A549 (cell line): ENCODE measurements around the gene RHOF. TPM values are rescaled to one million over a fixed set of nuclear protein-coding genes. Genes with fewer than 3 reads are reported as not detected.
A peak's percentile ranks its signal among the peaks of the same experiment; 100 is the strongest.

Source experiments
- ATAC-seq, 2 experiments: fragments of 200-7000 bp in 1 of 2; fragments of >200 bp in 1 of 2; cut with Nextera tagmentation in 1 of 2; cut with Tn5 transposase in 1 of 2; 3 replicates each; pipeline versions ENCODE4 v1.8.0 to v1.9.1; 2018 to 2020; ENCODE audit warnings: mild to moderate bottlenecking in 1 of 2, moderate library complexity in 1 of 2
- CTCF ChIA-PET: fragments of 300-600 bp; sonication (Branson Sonifier 250); formaldehyde crosslinking; extraction: SDS; loops from one replicate; lab custom pipeline; 2021; ENCODE audit warnings: antibody characterized with exemption, inconsistent platforms; lab: Yijun Ruan, JAX
- POLR2A ChIA-PET: fragments of 350-600 bp; formaldehyde crosslinking; extraction: SDS; loops from one replicate; lab custom pipeline; 2021; ENCODE audit warnings: antibody characterized with exemption, inconsistent platforms; lab: Yijun Ruan, JAX
- DNase-seq, 2 experiments: peaks; one replicate each; pipeline versions ENCODE4 v3.0.0 to v3.0.0-alpha.2; 2011 to 2016; ENCODE audit warnings: low read depth in 1 of 2, low spot score in 1 of 2
- FAIRE-seq: peaks from 2 replicates; lab custom pipeline; 2011; peaks lifted over from hg19 to GRCh38; lab: Jason Lieb, UNC
- H3K27ac ChIP-seq, 2 experiments: fragments of >200 bp; sonication (Bioruptor Twin); formaldehyde crosslinking; 3 replicates each; pipeline ENCODE4 v1.5.1; 2016 to 2017
- H3K4me1 ChIP-seq: fragments of >200 bp; sonication (Bioruptor Twin); formaldehyde crosslinking; 3 replicates; pipeline ENCODE4 v1.6.1; 2016
- H3K4me2 ChIP-seq: fragments of >200 bp; sonication (Bioruptor Twin); formaldehyde crosslinking; 3 replicates; pipeline ENCODE4 v1.6.1; 2016
- H3K4me3 ChIP-seq: fragments of >200 bp; sonication (Bioruptor Twin); formaldehyde crosslinking; 3 replicates; pipeline ENCODE4 v1.5.1; 2016
- H3K9me3 ChIP-seq: fragments of >200 bp; sonication (Bioruptor Twin); formaldehyde crosslinking; 3 replicates; pipeline ENCODE4 v1.6.1; 2016
- BCL3 ChIP-seq: fragments of >200 bp; sonication (Bioruptor Twin); formaldehyde crosslinking; IDR thresholded peaks from 3 replicates; pipeline ENCODE4 v1.6.1; 2016
- BHLHE40 ChIP-seq: IDR thresholded peaks from 2 replicates; pipeline ENCODE4 v1.6.1; 2012; ENCODE audit warnings: low read depth, low read length, inconsistent platforms
- CBX2 ChIP-seq: fragments of 200-600 bp; sonication (generic); IDR thresholded peaks from 2 replicates; pipeline ENCODE4 v1.6.1; 2016; ENCODE audit warnings: low read depth, mild to moderate bottlenecking, borderline replicate concordance
- CBX8 ChIP-seq: fragments of 200-600 bp; sonication (generic); IDR thresholded peaks from 2 replicates; pipeline ENCODE4 v1.6.1; 2016
- CHD2 ChIP-seq: fragments of 150-350 bp; IDR thresholded peaks from 2 replicates; pipeline ENCODE4 v1.6.1; 2014; ENCODE audit warnings: low read length; ENCODE audit not compliant: partially characterized antibody
- CHD4 ChIP-seq: fragments of 200-600 bp; sonication (generic); IDR thresholded peaks from 2 replicates; pipeline ENCODE4 v1.6.1; 2016; ENCODE audit warnings: antibody characterized with exemption, mild to moderate bottlenecking, borderline replicate concordance
- CTCF ChIP-seq: fragments of >200 bp; sonication (Bioruptor Twin); formaldehyde crosslinking; IDR thresholded peaks from 3 replicates; pipeline ENCODE4 v1.5.1; 2016
- E2F6 ChIP-seq: IDR thresholded peaks from 2 replicates; pipeline ENCODE4 v1.6.1; 2012; ENCODE audit warnings: low read depth, borderline replicate concordance
- EHMT2 ChIP-seq: fragments of 200-600 bp; sonication (generic); IDR thresholded peaks from 2 replicates; pipeline ENCODE4 v1.6.1; 2016; ENCODE audit warnings: antibody characterized with exemption, low read depth, mild to moderate bottlenecking, moderate library complexity
- ELK1 ChIP-seq: fragments of 150-350 bp; IDR thresholded peaks from 2 replicates; pipeline ENCODE4 v1.6.1; 2014; ENCODE audit warnings: low read depth, mild to moderate bottlenecking, low read length
- EP300 ChIP-seq, 2 experiments: fragments of >200 bp; sonication (Bioruptor Twin); formaldehyde crosslinking; IDR thresholded peaks; 2 replicates in 1 of 2; 3 replicates in 1 of 2; pipeline ENCODE4 v1.6.1; 2016 to 2017
- ESRRA ChIP-seq: fragments of 150-350 bp; IDR thresholded peaks from 2 replicates; pipeline ENCODE4 v1.6.1; 2014; ENCODE audit warnings: mild to moderate bottlenecking, low read length, borderline replicate concordance
- FOSB ChIP-seq: fragments of 250-450 bp; sonication (Bioruptor Pico); IDR thresholded peaks from 2 replicates; pipeline ENCODE4 v1.5.0; 2020; ENCODE audit warnings: mild to moderate bottlenecking, moderate library complexity
- FOSL2 ChIP-seq, 2 experiments: fragments of 450-650 bp in 1 of 2; fragments of >200 bp in 1 of 2; sonication (Bioruptor Twin) in 1 of 2; formaldehyde crosslinking; IDR thresholded peaks; 2 replicates each; pipeline versions ENCODE4 v1.5.0 to v1.6.1; 2016 to 2020; ENCODE audit warnings: mild to moderate bottlenecking in 1 of 2, moderate library complexity in 1 of 2
- HES2 ChIP-seq: fragments of >200 bp; sonication (Bioruptor Twin); formaldehyde crosslinking; IDR thresholded peaks from 2 replicates; pipeline ENCODE4 v1.6.1; 2016
- HEYL ChIP-seq: fragments of 250-450 bp; sonication (Bioruptor Pico); IDR thresholded peaks from 2 replicates; pipeline ENCODE4 v1.8.0; 2021; ENCODE audit warnings: mild to moderate bottlenecking, moderate library complexity
- HOXB13 ChIP-seq: fragments of 250-450 bp; sonication (Bioruptor Pico); IDR thresholded peaks from 2 replicates; pipeline ENCODE4 v1.5.0; 2020; ENCODE audit warnings: low read depth, mild to moderate bottlenecking, moderate library complexity
- JUN ChIP-seq, 2 experiments: fragments of >200 bp; sonication (Bioruptor Twin); formaldehyde crosslinking; IDR thresholded peaks; 2 replicates in 1 of 2; 3 replicates in 1 of 2; pipeline ENCODE4 v1.6.1; 2016 to 2017
- MAFK ChIP-seq: fragments of 450-650 bp; IDR thresholded peaks from 2 replicates; pipeline ENCODE4 v1.6.1; 2014; ENCODE audit not compliant: partially characterized antibody
- MAZ ChIP-seq: fragments of 150-350 bp; IDR thresholded peaks from 2 replicates; pipeline ENCODE4 v1.6.1; 2014; ENCODE audit warnings: antibody characterized with exemption, low read depth, low read length, borderline replicate concordance
- NFE2L2 ChIP-seq: fragments of 150-350 bp; conservative IDR thresholded peaks from 2 replicates; pipeline ENCODE4 v1.6.1; 2014; ENCODE audit warnings: low read length
- NPAS2 ChIP-seq: fragments of 250-450 bp; sonication (Bioruptor Pico); IDR thresholded peaks from 2 replicates; pipeline ENCODE4 v1.8.0; 2022; ENCODE audit warnings: mild to moderate bottlenecking, moderate library complexity, borderline replicate concordance
- NR3C1 ChIP-seq: fragments of >200 bp; sonication (Bioruptor Twin); formaldehyde crosslinking; IDR thresholded peaks from 3 replicates; pipeline ENCODE4 v1.6.1; 2017
- PBX3 ChIP-seq: IDR thresholded peaks from 2 replicates; pipeline ENCODE4 v1.6.1; 2012
- PHF8 ChIP-seq: fragments of 200-600 bp; sonication (generic); IDR thresholded peaks from 2 replicates; pipeline ENCODE4 v1.6.1; 2016; ENCODE audit warnings: low read depth, mild to moderate bottlenecking, antibody characterized with exemption, moderate library complexity, borderline replicate concordance
- POLR2A ChIP-seq: IDR thresholded peaks from 2 replicates; pipeline ENCODE4 v1.6.1; 2012; ENCODE audit warnings: mild to moderate bottlenecking, low read length
- POLR2AphosphoS2 ChIP-seq: conservative IDR thresholded peaks from 2 replicates; pipeline ENCODE4 v1.6.1; 2012; ENCODE audit warnings: low read length, improper control_type of control experiment, inconsistent platforms
- RARB ChIP-seq: fragments of 250-450 bp; sonication (Bioruptor Pico); IDR thresholded peaks from 2 replicates; pipeline ENCODE4 v1.8.0; 2021; ENCODE audit warnings: mild to moderate bottlenecking, moderate library complexity
- RNF2 ChIP-seq: fragments of 200-600 bp; sonication (generic); IDR thresholded peaks from 2 replicates; pipeline ENCODE4 v1.6.1; 2016; ENCODE audit warnings: low read depth, mild to moderate bottlenecking, antibody characterized with exemption, moderate library complexity, borderline replicate concordance
- TP53 ChIP-seq: fragments of 250-450 bp; sonication (Bioruptor Pico); IDR thresholded peaks from 2 replicates; pipeline ENCODE4 v1.5.0; 2021; ENCODE audit warnings: mild to moderate bottlenecking, moderate library complexity
- USF2 ChIP-seq: fragments of 450-650 bp; IDR thresholded peaks from 2 replicates; pipeline ENCODE4 v1.6.1; 2014; ENCODE audit warnings: antibody characterized with exemption
- ZNF302 ChIP-seq: fragments of 250-450 bp; sonication (Bioruptor Pico); IDR thresholded peaks from 2 replicates; pipeline ENCODE4 v1.9.0; 2021; ENCODE audit warnings: inconsistent platforms, mild to moderate bottlenecking, moderate library complexity
- ZSCAN20 ChIP-seq: fragments of 250-450 bp; sonication (Bioruptor Pico); IDR thresholded peaks from 2 replicates; pipeline ENCODE4 v1.8.0; 2022; ENCODE audit warnings: mild to moderate bottlenecking, moderate library complexity
- WGBS: methylation state at CpG from one replicate; pipeline ENCODE4 v1.1.6; 2017; ENCODE audit errors: missing lambda C conversion rate; 5-methylcytosine and 5-hydroxymethylcytosine counted together
- polyA plus RNA-seq, 4 experiments: library from polyadenylated mRNA; depleted of rRNA in 3 of 4; stranded (reverse); fragments of >200 nt; fragmentation: RNase III in 1 of 4; extraction: RNeasy Plus Mini Kit Qiagen cat#74134 plus additional on column Dnase treatment in 1 of 4; gene quantifications; 2 replicates in 3 of 4; 3 replicates in 1 of 4; pipeline ENCODE4 v1.2.3, GENCODE V29; 2011 to 2017

RHOF gene
- polyA plus RNA-seq, 2 of the 4 experiments (the other 2 are of a cell fraction) = 47.1 to 52.3 TPM

GRCh38 chr12:121800694-121801594 is 7.5 kb upstream of the RHOF start:
- Histone ChIP-seq H3K27ac (peak overlapping the region; percentile 100), H3K4me1 (peaks cover 54% of the 10 kb centered on the region), H3K9me3 (no peaks in the 10 kb centered on the region), H3K4me3 (peak overlapping the region; percentile 60), H3K4me2 (peak overlapping the region; percentile 78)
- 2% methylated on average over 57 of the region's 86 CpGs for WGBS
- ChIA-PET POLR2A (interaction anchor here (1.1 to 3.3 kb wide), 10 partner anchors 7 to 174 kb away, joined by 3 to 35 read pairs (median 4); partner anchors contain the start of genes ORAI1, PSMD9 and RHOF), CTCF (interaction anchor here (56.0 to 72.2 kb wide), 2 partner anchors 10 to 15 kb away, joined by 2657 read pairs; partner anchors contain the start of genes RHOF and SETD1B)
- FAIRE-seq (no peak), ATAC-seq (no peak), DNase-seq (peak in 1 of 2 experiments; percentile 80)
- TF ChIP-seq ESRRA = no peak
- no peak for TF ChIP-seq CBX8
- TF ChIP-seq FOSB (CRISPR knock-in tag) = peak; percentile 57; the same call in 1 of the 2 replicates
- no peak for TF ChIP-seq NR3C1
- 0 out of 2 replicates have a peak, but pooled peaks have one; percentile 58 for TF ChIP-seq TP53 (CRISPR knock-in tag)
- TF ChIP-seq CHD4 = no peak
- TF ChIP-seq POLR2AphosphoS2 = no peak
- no peak for TF ChIP-seq MAZ
- TF ChIP-seq BHLHE40 = no peak
- TF ChIP-seq RARB (CRISPR knock-in tag) = no peak
- TF ChIP-seq PHF8 = no peak
- peak; percentile 86 for TF ChIP-seq ZNF302 (CRISPR knock-in tag)
- TF ChIP-seq USF2 = no peak
- no peak for TF ChIP-seq CHD2
- TF ChIP-seq POLR2A = peak; percentile 22
- TF ChIP-seq ZSCAN20 (CRISPR knock-in tag) = no peak
- TF ChIP-seq NFE2L2 = peak; percentile 65
- no peak for TF ChIP-seq HES2
- no peak for TF ChIP-seq FOSL2 (IDR thresholded peaks at IDR 0.05)
- peak; percentile 35 for TF ChIP-seq FOSL2 (CRISPR knock-in tag; IDR thresholded peaks at IDR 0.05)
- TF ChIP-seq NPAS2 (CRISPR knock-in tag) = 0 out of 2 replicates have a peak, but pooled peaks have one; percentile 7
- peak; percentile 89; the same call in 1 of the 2 replicates for TF ChIP-seq RNF2
- no peak for TF ChIP-seq EHMT2
- TF ChIP-seq EP300 (IDR thresholded peaks at IDR 0.05) = no peak
- TF ChIP-seq E2F6 = peak; percentile 62; the same call in 1 of the 2 replicates
- peak; percentile 6 to 65; a peak in 2 of 5 replicates for TF ChIP-seq JUN (IDR thresholded peaks at IDR 0.05)
- no peak for TF ChIP-seq ELK1
- TF ChIP-seq CTCF = no peak
- peak; percentile 90 for TF ChIP-seq HOXB13 (CRISPR knock-in tag)
- TF ChIP-seq HEYL (CRISPR knock-in tag) = peak; percentile 73; the same call in 1 of the 2 replicates
- TF ChIP-seq CBX2 = no peak
- TF ChIP-seq BCL3 = no peak
- no peak for TF ChIP-seq PBX3
- TF ChIP-seq MAFK = peak; percentile 90
